Measurements from ENCODE around the gene OR7A17. TPM values are rescaled to one million over a fixed set of nuclear protein-coding genes. Genes with fewer than 3 reads are reported as not detected.

The OR7A17 gene
- total RNA-seq, 2 experiments from 2014 or later: not detected

DNA sequence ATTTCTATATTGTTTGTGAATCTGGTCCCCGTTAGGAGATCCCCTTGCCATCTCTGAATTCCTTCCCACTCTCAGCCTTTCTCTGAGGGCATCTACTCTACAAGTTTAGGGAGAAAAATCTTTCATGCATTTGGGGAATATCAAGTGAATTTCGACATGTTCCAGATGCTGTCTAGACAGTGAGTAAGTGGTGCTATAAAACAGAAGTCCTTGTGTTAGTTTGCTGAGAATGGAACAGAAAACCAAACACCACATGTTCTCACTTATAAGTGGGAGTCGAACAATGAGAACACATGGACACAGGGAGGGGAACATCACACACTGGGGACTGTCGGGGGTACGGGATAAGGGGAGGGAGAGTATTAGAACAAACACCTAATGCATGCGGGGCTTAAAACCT lies 42.4 kb downstream of the OR7A17 start:
- Histone ChIP-seq H3K9me2 (ENCODE audit: insufficient read depth, low read length) (no peaks in the 10 kb centered on the region), H3K79me2 (ENCODE audit: insufficient read depth, low read depth, low read length) (no peaks in the 10 kb centered on the region), H3K9me3 (ENCODE audit: low read length) (no peaks in the 10 kb centered on the region), H3K4me2 (ENCODE audit: low read length) (no peak overlapping the region), H2AFZ (ENCODE audit: low read length) (no peak overlapping the region), H3K4me1 (ENCODE audit: insufficient read depth, low read length, poor library complexity, severe bottlenecking) (no peaks in the 10 kb centered on the region), H4K20me1 (ENCODE audit: insufficient read depth, low read length) (no peaks in the 10 kb centered on the region), H3K4me3 (ENCODE audit: low read depth, low read length, poor library complexity, severe bottlenecking) (no peak overlapping the region), H3K27ac (ENCODE audit: low read depth, low read length, poor library complexity, severe bottlenecking) (no peak overlapping the region), H3K36me3 (ENCODE audit: insufficient read depth, low read length) (no peaks in the 10 kb centered on the region)
- TF ChIP-seq EZH2phosphoT487 (IDR thresholded peaks at IDR 0.05; ENCODE audit: borderline replicate concordance, low read depth, low read length): no peak
- TF ChIP-seq, protein P1, sequence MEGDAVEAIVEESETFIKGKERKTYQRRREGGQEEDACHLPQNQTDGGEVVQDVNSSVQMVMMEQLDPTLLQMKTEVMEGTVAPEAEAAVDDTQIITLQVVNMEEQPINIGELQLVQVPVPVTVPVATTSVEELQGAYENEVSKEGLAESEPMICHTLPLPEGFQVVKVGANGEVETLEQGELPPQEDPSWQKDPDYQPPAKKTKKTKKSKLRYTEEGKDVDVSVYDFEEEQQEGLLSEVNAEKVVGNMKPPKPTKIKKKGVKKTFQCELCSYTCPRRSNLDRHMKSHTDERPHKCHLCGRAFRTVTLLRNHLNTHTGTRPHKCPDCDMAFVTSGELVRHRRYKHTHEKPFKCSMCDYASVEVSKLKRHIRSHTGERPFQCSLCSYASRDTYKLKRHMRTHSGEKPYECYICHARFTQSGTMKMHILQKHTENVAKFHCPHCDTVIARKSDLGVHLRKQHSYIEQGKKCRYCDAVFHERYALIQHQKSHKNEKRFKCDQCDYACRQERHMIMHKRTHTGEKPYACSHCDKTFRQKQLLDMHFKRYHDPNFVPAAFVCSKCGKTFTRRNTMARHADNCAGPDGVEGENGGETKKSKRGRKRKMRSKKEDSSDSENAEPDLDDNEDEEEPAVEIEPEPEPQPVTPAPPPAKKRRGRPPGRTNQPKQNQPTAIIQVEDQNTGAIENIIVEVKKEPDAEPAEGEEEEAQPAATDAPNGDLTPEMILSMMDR (conservative IDR thresholded peaks at IDR 0.05; ENCODE audit: low read length): no peak
- ChIA-PET CTCF (ENCODE audit: unreplicated experiment) (no interaction called here), POLR2A (no interaction called here)
- intact Hi-C loops (cut with micrococcal nuclease; ENCODE audit: unreplicated experiment): no loop called here
- no peak for DNase-seq (ENCODE audit: low spot score)
- no TSS peak for BruUV-seq (replicated peaks)

- Histone ChIP-seq H3K27ac (ENCODE audit: low read depth, low read length, poor library complexity, severe bottlenecking) (no peak overlapping the region), H3K9me3 (ENCODE audit: low read length) (no peaks in the 10 kb centered on the region), H3K4me1 (ENCODE audit: insufficient read depth, low read length, poor library complexity, severe bottlenecking) (no peaks in the 10 kb centered on the region), H3K79me2 (ENCODE audit: insufficient read depth, low read depth, low read length) (no peaks in the 10 kb centered on the region), H2AFZ (ENCODE audit: low read length) (no peak overlapping the region), H3K4me3 (ENCODE audit: low read depth, low read length, poor library complexity, severe bottlenecking) (no peak overlapping the region), H3K4me2 (ENCODE audit: low read length) (no peak overlapping the region), H4K20me1 (ENCODE audit: insufficient read depth, low read length) (no peaks in the 10 kb centered on the region), H3K9me2 (ENCODE audit: insufficient read depth, low read length) (no peaks in the 10 kb centered on the region), H3K36me3 (ENCODE audit: insufficient read depth, low read length) (no peaks in the 10 kb centered on the region)
- no peak for TF ChIP-seq EZH2phosphoT487 (IDR thresholded peaks at IDR 0.05; ENCODE audit: borderline replicate concordance, low read depth, low read length)
- TF ChIP-seq, protein P1 (conservative IDR thresholded peaks at IDR 0.05; ENCODE audit: low read length): no peak
- DNase-seq (ENCODE audit: low spot score): no peak
- POLR2A ChIA-PET: no interaction called here
- CTCF ChIA-PET (ENCODE audit: unreplicated experiment): no interaction called here
- intact Hi-C loops (cut with micrococcal nuclease; ENCODE audit: unreplicated experiment): no loop called here
- no TSS peak for BruUV-seq (replicated peaks)
Measured at GRCh38 chr19:14843169-14843568, 42.8 kb downstream of the OR7A17 start.

DNA sequence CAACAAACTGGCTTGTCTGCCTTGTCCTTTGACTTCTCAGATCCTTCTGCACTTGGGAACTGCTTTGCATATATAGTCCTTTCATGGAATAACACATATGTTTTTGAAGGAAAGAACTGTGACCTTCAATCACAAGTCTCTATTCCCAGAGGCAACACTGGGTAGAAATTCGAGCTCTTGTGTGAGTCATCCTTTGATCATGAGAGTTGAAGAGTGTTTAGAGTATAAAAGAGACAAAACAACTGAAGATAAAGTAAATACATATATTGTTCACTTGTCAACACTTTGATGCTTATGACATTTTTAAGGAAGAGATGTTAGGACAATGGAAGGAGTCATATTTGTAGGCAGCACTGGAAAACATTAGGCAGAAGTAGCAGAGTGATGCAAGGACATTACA lies 45.7 kb downstream of the OR7A17 start:
- intact Hi-C loops (cut with micrococcal nuclease; ENCODE audit: unreplicated experiment): no loop called here
- TF ChIP-seq, protein P1 (conservative IDR thresholded peaks at IDR 0.05; ENCODE audit: low read length): no peak
- no peak for TF ChIP-seq EZH2phosphoT487 (IDR thresholded peaks at IDR 0.05; ENCODE audit: borderline replicate concordance, low read depth, low read length)
- no peaks in the 10 kb centered on the region for H3K9me2 ChIP-seq (ENCODE audit: insufficient read depth, low read length)
- H3K79me2 ChIP-seq (ENCODE audit: insufficient read depth, low read depth, low read length): no peaks in the 10 kb centered on the region
- no peaks in the 10 kb centered on the region for H4K20me1 ChIP-seq (ENCODE audit: insufficient read depth, low read length)
- ChIA-PET CTCF (ENCODE audit: unreplicated experiment) (no interaction called here), POLR2A (no interaction called here)
- BruUV-seq (replicated peaks): no TSS peak
- no peak overlapping the region for H3K4me3 ChIP-seq (ENCODE audit: low read depth, low read length, poor library complexity, severe bottlenecking)
- DNase-seq (ENCODE audit: low spot score): no peak
- H2AFZ ChIP-seq (ENCODE audit: low read length): no peak overlapping the region
- H3K27ac ChIP-seq (ENCODE audit: low read depth, low read length, poor library complexity, severe bottlenecking): no peak overlapping the region
- H3K4me1 ChIP-seq (ENCODE audit: insufficient read depth, low read length, poor library complexity, severe bottlenecking): no peaks in the 10 kb centered on the region
- H3K36me3 ChIP-seq (ENCODE audit: insufficient read depth, low read length): no peaks in the 10 kb centered on the region
- H3K9me3 ChIP-seq (ENCODE audit: low read length): no peaks in the 10 kb centered on the region
- H3K4me2 ChIP-seq (ENCODE audit: low read length): no peak overlapping the region
